ENCODE results near the gene SPATA33. TPM values are rescaled to one million over a fixed set of nuclear protein-coding genes. Genes with fewer than 3 reads are reported as not detected.

Gene SPATA33
- total and polyA plus RNA-seq, 10 of the 15 experiments (the other 5 are each of a cell fraction or from before 2014, with no cell fraction given) = 1.1 to 15.8 (median 7.6) TPM

DNA sequence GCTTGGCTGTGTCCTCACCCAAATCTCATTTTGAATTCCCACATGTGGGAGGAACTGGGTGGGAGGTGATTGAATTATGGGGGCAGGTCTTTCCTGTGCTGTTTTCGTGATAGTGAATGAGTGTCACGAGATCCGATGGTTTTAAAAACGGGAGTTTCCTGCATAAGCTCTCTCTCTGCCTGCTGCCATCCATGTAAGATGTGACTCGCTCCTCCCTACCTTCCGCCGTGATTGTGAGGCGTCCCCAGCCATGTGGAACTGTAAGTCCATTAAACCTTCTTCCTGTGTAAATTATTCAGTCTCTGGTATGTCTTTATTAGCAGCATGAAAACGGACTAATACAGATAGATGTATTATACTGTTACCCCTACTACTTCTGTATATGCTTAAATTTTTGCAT lies 3.6 kb downstream of the SPATA33 start:
- POLR2A ChIA-PET = no interaction called here
- H3K27ac ChIP-seq (ENCODE audit: control insufficient read depth, insufficient read depth) = no peak overlapping the region
- no peaks in the 10 kb centered on the region for H3K36me3 ChIP-seq (ENCODE audit: control insufficient read depth in 2 of 2, insufficient read depth in 2 of 2, low read length in 1 of 2)
- RAD21 ChIA-PET (ENCODE audit: unreplicated experiment) = no interaction called here
- CTCF ChIA-PET = no interaction called here
- no peaks in the 10 kb centered on the region for H4K20me1 ChIP-seq (ENCODE audit: control insufficient read depth, insufficient read depth)
- no TSS peak for BruUV-seq (replicated peaks)
- over 99% methylated on average over 9 of the region's 9 CpGs for WGBS (ENCODE audit: insufficient coverage, insufficient replicate concordance, low lambda C conversion rate, missing lambda C conversion rate)
- H3K9me3 ChIP-seq (replicated peaks; ENCODE audit: control insufficient read depth, insufficient read depth, low read length) = no peaks in the 10 kb centered on the region
- ATAC-seq = no peak
- no peak overlapping the region for H3K9ac ChIP-seq (ENCODE audit: control insufficient read depth, insufficient read depth, low read length)
- peaks cover 24% of the 10 kb centered on the region for H3K79me2 ChIP-seq (ENCODE audit: control insufficient read depth, insufficient read depth, low read length)
- H3K4me2 ChIP-seq (ENCODE audit: control insufficient read depth, insufficient read depth) = no peak overlapping the region
- intact Hi-C loops (cut with micrococcal nuclease; ENCODE audit: unreplicated experiment) = no loop called here
- in situ Hi-C loops (cut with MboI) = no loop called here
- H3K27me3 ChIP-seq (replicated peaks in 1 of 2; ENCODE audit: control insufficient read depth in 2 of 2, insufficient read depth in 2 of 2, low read length in 1 of 2) = no peaks in the 10 kb centered on the region
- H2AFZ ChIP-seq (ENCODE audit: control insufficient read depth, low read depth, low read length) = no peak overlapping the region
- SMC1A ChIA-PET (ENCODE audit: uncharacterized antibody, unreplicated experiment) = no interaction called here
- H3K4me3 ChIP-seq = no peak overlapping the region
- DNase-seq (ENCODE audit: low read depth, low spot score) = no peak
- FAIRE-seq = no peak
- H3K4me1 ChIP-seq (ENCODE audit: control insufficient read depth, insufficient read depth, low read length) = peaks cover 13% of the 10 kb centered on the region
- TF ChIP-seq MTA3 (IDR thresholded peaks at IDR 0.05; ENCODE audit: borderline replicate concordance, low read length) = no peak
- TF ChIP-seq CHD1 (IDR thresholded peaks at IDR 0.05; ENCODE audit: low read depth, low read length) = no peak
- no peak for TF ChIP-seq ESRRA (IDR thresholded peaks at IDR 0.05; ENCODE audit: low read length)
- TF ChIP-seq, protein P1, sequence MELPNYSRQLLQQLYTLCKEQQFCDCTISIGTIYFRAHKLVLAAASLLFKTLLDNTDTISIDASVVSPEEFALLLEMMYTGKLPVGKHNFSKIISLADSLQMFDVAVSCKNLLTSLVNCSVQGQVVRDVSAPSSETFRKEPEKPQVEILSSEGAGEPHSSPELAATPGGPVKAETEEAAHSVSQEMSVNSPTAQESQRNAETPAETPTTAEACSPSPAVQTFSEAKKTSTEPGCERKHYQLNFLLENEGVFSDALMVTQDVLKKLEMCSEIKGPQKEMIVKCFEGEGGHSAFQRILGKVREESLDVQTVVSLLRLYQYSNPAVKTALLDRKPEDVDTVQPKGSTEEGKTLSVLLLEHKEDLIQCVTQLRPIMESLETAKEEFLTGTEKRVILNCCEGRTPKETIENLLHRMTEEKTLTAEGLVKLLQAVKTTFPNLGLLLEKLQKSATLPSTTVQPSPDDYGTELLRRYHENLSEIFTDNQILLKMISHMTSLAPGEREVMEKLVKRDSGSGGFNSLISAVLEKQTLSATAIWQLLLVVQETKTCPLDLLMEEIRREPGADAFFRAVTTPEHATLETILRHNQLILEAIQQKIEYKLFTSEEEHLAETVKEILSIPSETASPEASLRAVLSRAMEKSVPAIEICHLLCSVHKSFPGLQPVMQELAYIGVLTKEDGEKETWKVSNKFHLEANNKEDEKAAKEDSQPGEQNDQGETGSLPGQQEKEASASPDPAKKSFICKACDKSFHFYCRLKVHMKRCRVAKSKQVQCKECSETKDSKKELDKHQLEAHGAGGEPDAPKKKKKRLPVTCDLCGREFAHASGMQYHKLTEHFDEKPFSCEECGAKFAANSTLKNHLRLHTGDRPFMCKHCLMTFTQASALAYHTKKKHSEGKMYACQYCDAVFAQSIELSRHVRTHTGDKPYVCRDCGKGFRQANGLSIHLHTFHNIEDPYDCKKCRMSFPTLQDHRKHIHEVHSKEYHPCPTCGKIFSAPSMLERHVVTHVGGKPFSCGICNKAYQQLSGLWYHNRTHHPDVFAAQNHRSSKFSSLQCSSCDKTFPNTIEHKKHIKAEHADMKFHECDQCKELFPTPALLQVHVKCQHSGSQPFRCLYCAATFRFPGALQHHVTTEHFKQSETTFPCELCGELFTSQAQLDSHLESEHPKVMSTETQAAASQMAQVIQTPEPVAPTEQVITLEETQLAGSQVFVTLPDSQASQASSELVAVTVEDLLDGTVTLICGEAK (IDR thresholded peaks at IDR 0.05; ENCODE audit: borderline replicate concordance) = no peak
- no peak for TF ChIP-seq KDM1A (IDR thresholded peaks at IDR 0.05; ENCODE audit: borderline replicate concordance)
- TF ChIP-seq, protein P2, sequence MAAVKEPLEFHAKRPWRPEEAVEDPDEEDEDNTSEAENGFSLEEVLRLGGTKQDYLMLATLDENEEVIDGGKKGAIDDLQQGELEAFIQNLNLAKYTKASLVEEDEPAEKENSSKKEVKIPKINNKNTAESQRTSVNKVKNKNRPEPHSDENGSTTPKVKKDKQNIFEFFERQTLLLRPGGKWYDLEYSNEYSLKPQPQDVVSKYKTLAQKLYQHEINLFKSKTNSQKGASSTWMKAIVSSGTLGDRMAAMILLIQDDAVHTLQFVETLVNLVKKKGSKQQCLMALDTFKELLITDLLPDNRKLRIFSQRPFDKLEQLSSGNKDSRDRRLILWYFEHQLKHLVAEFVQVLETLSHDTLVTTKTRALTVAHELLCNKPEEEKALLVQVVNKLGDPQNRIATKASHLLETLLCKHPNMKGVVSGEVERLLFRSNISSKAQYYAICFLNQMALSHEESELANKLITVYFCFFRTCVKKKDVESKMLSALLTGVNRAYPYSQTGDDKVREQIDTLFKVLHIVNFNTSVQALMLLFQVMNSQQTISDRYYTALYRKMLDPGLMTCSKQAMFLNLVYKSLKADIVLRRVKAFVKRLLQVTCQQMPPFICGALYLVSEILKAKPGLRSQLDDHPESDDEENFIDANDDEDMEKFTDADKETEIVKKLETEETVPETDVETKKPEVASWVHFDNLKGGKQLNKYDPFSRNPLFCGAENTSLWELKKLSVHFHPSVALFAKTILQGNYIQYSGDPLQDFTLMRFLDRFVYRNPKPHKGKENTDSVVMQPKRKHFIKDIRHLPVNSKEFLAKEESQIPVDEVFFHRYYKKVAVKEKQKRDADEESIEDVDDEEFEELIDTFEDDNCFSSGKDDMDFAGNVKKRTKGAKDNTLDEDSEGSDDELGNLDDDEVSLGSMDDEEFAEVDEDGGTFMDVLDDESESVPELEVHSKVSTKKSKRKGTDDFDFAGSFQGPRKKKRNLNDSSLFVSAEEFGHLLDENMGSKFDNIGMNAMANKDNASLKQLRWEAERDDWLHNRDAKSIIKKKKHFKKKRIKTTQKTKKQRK (IDR thresholded peaks at IDR 0.05; ENCODE audit: low read depth, low read length) = no peak
- no peak for TF ChIP-seq NR2F1 (conservative IDR thresholded peaks at IDR 0.05)
- TF ChIP-seq, protein P3, sequence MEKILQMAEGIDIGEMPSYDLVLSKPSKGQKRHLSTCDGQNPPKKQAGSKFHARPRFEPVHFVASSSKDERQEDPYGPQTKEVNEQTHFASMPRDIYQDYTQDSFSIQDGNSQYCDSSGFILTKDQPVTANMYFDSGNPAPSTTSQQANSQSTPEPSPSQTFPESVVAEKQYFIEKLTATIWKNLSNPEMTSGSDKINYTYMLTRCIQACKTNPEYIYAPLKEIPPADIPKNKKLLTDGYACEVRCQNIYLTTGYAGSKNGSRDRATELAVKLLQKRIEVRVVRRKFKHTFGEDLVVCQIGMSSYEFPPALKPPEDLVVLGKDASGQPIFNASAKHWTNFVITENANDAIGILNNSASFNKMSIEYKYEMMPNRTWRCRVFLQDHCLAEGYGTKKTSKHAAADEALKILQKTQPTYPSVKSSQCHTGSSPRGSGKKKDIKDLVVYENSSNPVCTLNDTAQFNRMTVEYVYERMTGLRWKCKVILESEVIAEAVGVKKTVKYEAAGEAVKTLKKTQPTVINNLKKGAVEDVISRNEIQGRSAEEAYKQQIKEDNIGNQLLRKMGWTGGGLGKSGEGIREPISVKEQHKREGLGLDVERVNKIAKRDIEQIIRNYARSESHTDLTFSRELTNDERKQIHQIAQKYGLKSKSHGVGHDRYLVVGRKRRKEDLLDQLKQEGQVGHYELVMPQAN (conservative IDR thresholded peaks at IDR 0.05) = no peak
- TF ChIP-seq PAX8 (IDR thresholded peaks at IDR 0.05) = no peak
- no peak for TF ChIP-seq HDGF (IDR thresholded peaks at IDR 0.05)
- TF ChIP-seq RB1 (IDR thresholded peaks at IDR 0.05; ENCODE audit: borderline replicate concordance) = no peak
- TF ChIP-seq, protein P4, sequence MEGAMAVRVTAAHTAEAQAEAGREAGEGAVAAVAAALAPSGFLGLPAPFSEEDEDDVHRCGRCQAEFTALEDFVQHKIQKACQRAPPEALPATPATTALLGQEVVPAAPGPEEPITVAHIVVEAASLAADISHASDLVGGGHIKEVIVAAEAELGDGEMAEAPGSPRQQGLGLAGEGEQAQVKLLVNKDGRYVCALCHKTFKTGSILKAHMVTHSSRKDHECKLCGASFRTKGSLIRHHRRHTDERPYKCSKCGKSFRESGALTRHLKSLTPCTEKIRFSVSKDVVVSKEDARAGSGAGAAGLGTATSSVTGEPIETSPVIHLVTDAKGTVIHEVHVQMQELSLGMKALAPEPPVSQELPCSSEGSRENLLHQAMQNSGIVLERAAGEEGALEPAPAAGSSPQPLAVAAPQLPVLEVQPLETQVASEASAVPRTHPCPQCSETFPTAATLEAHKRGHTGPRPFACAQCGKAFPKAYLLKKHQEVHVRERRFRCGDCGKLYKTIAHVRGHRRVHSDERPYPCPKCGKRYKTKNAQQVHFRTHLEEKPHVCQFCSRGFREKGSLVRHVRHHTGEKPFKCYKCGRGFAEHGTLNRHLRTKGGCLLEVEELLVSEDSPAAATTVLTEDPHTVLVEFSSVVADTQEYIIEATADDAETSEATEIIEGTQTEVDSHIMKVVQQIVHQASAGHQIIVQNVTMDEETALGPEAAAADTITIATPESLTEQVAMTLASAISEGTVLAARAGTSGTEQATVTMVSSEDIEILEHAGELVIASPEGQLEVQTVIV (IDR thresholded peaks at IDR 0.05; ENCODE audit: borderline replicate concordance, partially characterized antibody) = no peak
- TF ChIP-seq CREM (IDR thresholded peaks at IDR 0.05; ENCODE audit: low read depth) = no peak
- TF ChIP-seq TCF3 (IDR thresholded peaks at IDR 0.05; ENCODE audit: borderline replicate concordance, insufficient read depth, low read depth, low read length) = no peak
- TF ChIP-seq NBN (IDR thresholded peaks at IDR 0.05) = no peak

Measured in GM12878 (cell line).